ENCODE results near the gene LGR6.

LGR6 gene

DNA sequence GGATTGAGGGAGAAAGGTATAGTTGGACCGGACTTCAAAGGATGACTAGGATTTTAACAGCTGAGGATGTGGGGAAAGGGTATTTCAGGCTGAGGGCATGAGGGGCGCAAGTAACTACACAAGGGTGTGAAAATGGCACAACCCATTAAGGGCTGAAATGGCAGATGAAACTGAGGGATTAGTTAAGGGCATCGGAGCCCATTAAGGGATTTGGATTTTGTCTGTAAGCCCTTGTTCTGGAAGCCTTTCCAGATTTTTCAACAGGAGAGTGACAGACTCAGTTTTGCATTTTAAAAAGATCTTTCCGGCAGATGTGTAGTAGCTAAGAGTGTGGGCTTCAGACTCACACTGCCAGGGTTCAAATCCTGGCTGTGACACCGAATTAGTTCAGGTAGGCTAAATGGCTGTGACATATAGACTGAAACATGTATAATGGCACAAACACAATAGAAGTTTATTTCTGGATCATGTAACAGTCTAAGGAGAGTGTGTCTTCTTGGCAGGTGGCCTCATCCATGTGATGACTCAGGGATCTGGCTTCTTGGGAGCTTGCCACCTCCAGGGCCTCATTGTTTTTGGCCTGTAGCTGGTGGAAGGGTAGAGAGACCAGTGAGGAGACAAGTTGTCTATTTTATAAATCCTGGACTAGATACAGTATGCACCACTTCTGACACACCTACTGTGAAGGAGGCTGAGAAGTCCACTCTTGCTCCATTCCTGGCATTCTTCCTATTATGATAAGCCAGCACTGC lies 98.5 kb downstream of the LGR6 start:
- peak; percentile 85 for DNase-seq (ENCODE audit: low spot score)

DNA sequence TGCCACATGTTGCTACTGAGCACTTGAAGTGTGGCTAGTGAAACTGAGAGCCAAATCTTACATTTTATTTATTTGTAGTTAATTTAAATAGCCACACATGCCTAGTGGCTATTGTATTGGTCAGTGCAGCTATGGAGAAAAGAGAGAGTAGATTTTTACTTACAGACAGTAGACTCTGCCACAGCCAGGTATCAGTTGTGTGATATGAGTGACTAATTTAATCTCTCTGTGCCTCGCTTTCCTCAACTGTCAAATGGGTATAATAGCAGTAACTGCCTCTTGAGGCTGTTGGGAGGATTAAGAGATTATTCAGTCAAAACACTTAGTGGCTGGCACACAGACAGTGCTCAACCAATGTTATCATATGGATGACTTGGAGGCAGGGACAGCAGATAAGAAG lies 99.2 kb downstream of the LGR6 start:
- DNase-seq (ENCODE audit: low spot score): no peak

DNA sequence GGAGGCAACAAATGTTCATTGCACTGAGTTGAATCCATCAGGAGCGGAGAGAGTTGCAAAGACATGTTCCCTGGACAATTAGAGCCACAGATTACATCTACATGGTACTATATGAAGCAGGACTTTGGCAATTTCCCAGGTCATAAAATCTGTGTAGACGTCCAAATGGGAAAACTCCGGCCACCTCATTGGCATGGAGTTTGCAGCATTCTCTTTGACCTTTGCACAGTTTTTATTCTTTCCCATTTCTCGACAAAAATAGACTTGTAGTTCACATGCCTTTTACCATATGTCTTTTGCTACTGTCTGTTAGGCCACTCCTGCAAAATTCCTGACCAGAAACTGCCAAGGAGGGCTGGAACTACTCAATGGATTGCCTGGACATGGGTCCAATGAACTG lies 100.0 kb downstream of the LGR6 start:
- DNase-seq (ENCODE audit: low spot score): no peak

DNA sequence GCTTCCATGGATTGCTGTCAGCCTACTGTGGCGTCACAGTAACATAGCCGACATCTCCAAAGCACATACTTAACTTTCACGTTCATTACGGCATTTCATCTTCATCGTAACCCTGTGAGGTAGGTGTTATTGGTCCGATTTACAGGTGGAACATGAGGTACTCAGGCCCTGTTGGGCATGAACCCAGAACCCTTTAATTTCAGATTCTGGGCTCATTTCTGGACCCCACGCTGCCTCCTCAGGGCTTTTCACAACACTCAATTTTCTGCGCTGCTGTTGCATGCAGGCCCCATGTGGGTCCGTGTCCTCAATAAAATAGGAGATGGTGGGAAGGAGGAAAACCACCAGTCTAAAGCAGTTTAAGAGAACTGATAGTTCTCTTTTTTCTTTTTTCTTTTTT lies 108.6 kb downstream of the LGR6 start:
- DNase-seq (ENCODE audit: low spot score): no peak

DNA sequence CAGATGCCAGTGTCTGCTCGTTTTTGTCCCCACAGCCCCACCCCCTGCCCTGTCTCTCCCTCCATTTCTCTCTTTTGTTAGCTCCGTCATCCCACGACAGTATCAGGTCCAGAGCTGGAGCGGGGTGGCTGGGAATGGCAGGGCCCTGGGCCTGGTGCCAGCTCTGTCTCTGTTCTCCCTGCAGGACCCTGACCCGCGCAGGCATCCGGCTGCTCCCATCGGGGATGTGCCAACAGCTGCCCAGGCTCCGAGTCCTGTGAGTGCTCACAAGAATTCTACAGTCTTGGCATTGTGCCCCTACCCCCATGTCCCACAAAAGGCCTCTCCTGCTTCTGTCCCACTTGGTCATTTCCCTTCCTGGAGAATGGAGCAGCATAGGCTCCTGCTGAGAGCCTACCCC lies 110.8 kb downstream of the LGR6 start:
- DNase-seq (ENCODE audit: low spot score): no peak

DNA sequence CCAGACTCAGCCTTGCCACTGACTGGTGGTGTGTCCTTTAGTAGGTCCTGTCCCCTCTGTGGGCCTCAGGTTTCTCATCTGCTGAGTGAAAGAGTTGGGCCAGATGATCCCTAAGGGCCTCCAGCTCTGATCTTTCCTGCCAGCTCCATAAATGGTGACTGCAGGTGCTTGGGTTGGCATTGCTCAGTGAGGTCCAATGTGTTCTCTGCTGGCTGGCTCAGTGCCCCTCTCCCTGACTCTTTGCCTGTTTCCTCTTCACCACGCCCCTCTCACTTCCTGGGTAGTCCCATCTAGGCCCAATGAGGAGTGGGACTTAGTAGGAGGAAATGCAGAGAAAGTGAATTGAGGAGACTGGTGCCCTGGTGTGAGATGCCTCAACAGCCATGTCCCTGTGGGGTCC lies 111.6 kb downstream of the LGR6 start:
- no peak for DNase-seq (ENCODE audit: low spot score)

DNA sequence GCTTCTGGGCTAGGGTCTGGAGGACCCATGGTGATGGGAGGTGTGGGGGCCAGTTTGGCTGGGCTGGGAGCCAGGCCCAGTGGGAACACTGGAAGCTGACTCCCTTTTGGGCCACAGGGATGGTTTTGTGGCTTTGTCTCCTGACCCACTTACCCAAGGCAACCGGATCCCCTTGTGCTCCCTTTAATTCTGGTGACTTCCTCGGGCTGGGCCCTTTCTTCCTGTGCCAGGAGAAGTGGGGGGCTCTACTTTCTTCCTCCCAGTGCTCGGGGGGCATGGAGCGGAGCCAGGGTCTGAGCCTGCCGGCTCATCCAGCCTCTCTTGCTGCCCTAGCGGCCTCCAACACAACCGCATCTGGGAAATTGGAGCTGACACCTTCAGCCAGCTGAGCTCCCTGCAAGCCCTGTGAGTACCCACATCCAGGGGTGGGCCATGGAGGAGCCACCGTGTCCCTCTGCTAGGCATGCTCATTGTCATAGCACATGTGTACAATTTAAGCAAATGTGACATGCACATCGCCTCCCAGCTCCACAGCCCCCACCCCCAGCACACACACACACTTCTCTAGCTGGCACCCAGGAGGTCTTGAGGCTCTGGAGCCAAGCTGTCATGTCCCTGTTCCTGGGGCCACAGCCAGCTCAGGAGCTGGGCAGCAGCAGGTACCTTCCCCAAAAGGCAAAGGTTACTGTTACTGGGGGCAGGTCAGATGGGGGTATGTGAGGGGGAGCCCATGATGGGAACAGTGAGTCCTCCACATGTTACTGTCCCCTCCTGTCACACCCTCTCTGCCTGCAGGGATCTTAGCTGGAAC lies 113.1 kb downstream of the LGR6 start:
- no peak for DNase-seq (ENCODE audit: low spot score)

DNA sequence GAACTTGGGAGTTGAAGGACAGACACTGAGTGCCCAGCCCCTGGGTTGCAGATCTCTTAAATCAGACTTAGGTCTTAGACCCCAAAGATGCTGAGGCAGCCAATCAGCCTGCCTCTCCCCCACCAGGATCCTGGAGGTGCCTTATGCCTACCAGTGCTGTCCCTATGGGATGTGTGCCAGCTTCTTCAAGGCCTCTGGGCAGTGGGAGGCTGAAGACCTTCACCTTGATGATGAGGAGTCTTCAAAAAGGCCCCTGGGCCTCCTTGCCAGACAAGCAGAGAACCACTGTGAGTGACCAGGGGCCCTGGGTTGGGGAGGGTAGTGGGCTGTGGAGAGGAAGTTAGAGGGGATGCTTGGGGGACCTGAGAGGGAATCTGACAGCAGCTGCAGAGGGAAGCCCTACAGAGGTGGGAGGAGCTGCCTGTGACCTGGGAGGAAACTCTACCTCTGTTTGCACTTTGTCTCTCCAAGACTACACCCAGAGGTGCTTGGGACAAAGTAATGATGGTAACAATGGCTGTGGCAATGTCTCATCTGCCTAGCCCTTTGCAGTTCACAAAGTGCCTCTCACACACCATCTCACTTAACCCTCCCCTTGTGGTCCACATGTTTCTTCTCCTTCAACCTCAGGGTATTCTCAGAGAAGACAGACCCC lies 116.6 kb downstream of the LGR6 start:
- no peak for DNase-seq (ENCODE audit: low spot score)

DNA sequence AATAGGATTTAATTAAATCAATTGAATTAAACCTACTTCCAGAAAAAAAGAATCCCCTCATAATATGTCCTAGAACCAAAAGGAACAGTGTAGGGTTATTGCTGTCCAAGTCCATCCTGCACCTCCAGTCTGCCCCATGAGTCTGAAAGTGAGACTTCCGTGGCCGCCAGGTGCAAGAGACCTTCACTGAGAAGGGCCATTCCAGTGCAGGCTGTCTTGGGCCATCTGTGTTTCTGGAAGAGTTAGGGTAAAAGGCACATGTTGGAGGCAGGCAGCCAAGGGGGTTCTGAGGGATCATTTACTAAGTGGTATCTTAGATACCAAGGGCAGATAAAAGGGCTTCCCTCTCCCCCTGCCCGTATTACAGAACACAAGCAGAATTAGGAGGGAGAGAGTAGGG lies 117.1 kb downstream of the LGR6 start:
- DNase-seq (ENCODE audit: low spot score): no peak

DNA sequence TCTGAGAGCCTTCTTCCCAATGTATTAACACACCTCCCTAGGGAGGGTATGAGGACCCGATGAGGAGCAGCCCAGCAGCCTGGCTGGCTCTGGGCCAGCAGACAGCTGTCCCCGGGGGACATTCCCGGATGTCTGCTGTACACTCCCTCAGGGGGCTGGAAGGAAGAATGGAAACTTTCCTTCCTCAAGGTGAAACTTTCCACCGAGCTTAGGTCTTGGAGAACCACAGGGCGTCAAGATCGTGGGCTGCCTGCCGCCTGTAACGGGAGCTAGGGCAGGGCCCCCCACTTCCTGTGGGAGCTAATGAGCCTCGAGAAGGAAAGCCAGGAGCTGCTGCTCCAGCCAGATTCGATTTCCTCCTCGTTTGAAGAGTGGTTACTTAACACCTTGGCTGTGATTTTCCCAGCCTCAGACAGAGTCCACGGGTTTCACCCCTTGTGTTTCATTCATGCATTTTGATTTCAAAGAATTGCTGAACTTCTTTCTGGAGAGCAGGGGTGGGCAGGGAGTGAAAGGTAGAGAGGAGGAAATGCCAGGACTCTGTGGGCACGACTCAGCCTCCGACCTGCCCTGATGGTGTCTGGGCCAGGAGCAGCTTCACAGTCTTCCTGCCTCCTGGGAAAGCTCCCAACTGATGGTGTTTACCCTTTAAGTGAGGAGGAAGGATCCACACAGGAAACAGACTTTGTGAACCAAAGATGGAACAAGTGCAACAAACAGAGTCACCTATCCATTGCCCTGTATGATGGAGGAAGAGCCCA lies 118.5 kb downstream of the LGR6 start:
- no peak for DNase-seq (ENCODE audit: low spot score)

DNA sequence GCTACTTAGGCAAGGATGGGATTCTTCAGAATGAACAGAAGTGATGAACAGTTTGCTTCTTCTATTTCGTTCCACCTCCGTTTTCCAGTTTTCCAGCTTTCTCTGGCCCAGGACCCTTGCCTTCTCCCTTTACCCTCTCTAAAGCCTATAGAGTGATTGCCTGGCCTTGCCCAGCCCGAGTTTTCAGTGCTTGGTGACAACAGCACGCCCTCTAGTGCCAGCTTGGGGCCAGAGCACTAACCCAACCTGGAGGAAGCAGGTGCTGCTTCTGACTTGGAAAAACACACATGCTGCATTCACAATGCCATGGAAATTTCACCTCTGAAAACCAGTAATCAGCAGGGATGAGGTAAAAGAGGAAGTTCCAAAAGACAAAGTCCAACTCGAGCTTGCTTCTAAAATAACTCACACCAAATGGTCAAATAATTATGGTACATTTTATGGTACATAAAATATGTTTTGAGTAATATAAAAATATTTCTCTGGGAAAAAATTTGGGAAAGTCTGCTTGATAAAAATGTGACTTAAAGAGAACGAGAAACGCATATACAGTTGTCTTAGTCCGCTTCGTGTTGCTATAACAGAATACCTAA lies 122.1 kb downstream of the LGR6 start:
- DNase-seq (ENCODE audit: low spot score): peak; percentile 85

DNA sequence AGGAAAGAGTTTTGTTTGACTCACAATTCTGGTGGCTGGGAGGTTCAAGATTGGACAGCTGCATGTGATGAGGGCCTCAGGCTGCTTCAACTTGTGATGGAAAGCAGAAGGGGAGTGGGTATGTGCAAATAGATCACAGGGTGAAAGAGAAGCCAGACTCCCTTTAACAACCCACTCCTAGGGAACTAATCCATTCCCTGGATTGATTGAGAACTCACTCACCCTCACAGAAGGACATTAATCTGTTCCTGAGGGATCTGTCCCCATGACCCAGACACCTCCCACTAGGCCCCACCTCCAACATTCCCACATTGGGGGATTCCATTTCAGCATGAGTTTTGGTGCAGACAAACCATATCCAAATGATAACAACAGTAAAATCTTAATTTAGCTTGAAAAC lies 122.6 kb downstream of the LGR6 start:
- DNase-seq (ENCODE audit: low spot score): no peak

DNA sequence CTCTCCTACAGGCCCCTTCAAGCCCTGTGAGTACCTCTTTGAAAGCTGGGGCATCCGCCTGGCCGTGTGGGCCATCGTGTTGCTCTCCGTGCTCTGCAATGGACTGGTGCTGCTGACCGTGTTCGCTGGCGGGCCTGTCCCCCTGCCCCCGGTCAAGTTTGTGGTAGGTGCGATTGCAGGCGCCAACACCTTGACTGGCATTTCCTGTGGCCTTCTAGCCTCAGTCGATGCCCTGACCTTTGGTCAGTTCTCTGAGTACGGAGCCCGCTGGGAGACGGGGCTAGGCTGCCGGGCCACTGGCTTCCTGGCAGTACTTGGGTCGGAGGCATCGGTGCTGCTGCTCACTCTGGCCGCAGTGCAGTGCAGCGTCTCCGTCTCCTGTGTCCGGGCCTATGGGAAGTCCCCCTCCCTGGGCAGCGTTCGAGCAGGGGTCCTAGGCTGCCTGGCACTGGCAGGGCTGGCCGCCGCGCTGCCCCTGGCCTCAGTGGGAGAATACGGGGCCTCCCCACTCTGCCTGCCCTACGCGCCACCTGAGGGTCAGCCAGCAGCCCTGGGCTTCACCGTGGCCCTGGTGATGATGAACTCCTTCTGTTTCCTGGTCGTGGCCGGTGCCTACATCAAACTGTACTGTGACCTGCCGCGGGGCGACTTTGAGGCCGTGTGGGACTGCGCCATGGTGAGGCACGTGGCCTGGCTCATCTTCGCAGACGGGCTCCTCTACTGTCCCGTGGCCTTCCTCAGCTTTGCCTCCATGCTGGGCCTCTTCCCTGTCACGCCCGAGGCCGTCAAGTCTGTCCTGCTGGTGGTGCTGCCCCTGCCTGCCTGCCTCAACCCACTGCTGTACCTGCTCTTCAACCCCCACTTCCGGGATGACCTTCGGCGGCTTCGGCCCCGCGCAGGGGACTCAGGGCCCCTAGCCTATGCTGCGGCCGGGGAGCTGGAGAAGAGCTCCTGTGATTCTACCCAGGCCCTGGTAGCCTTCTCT lies 124.6 kb downstream of the LGR6 start:
- no peak for DNase-seq (ENCODE audit: low spot score)

DNA sequence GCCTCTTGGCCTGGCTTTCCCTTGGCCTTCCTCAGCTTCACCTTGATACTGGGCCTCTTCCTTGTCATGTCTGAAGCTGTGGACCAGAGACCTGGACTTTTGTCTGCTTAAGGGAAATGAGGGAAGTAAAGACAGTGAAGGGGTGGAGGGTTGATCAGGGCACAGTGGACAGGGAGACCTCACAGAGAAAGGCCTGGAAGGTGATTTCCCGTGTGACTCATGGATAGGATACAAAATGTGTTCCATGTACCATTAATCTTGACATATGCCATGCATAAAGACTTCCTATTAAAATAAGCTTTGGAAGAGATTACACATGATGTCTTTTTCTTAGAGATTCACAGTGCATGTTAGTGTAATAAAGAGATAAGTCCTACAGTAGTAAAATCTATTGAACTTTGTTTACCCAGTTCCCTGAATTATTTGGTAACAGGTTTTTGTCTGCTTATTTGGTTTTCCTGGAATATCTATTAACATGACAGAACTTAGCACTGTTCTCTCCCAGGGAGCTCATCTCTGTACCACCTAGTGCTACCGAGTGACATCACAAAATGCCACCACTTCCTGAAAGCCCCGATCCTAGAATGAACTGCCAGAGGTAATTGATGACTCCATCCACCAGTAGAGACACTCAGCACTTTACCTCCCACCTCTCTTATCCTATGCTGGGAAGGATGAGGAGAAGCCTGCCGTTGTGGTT lies 125.9 kb downstream of the LGR6 start:
- DNase-seq (ENCODE audit: low spot score): no peak

DNA sequence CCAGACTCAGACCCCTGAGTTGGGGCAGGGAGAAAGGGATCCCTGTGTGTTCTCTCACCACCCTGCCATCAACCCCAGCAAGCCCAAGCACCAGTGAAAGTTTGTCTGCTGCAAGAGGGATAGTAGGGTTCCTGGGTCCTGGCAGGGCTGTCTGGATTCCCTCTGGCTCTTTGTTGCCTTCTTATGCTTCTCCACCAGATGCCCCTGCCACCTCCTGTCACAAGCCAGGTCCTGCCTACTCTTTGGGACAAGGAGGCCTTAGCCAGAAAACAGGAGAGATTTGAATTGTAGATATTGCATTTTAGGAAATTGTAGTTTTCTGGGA lies 126.4 kb downstream of the LGR6 start:
- DNase-seq (ENCODE audit: low spot score): no peak

DNA sequence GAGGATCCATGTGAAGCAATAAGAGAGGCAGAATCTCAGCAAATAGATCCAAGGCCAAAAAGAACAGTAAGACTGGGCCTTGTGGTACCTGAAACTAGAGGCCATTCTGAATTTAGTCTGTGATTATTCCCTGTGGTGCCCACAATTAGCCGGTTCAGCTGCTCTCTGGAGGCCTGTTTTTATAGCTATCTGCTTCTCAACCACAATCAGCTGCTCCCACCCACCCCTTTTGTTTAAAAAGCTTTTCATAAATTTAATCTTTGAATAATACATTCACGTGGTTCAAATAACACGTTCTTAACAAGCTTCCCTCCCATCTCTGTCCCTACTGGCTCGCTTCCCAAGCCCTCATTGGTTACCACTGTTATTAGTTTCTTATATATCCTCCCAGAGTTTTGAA lies 130.1 kb downstream of the LGR6 start:
- DNase-seq (ENCODE audit: low spot score): no peak

DNA sequence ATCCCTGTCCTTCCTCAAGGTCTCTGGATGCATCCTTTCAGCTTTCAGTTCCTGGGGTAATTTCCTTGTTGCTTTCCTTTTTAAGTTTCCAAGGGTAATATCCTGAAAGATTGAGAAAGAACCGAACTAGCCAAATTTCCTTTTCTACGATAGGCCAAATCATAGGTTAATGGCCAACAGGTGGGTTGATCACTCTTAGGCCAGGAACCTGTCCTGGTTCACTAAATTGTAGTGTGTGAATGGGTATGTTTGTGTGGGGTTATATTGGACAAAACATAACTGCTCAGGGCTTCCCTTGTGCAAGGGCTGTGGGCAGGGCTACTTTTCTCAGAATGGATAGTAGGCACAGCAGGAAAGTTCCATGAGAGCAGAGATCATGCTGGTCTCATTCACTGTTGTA lies 131.0 kb downstream of the LGR6 start:
- no peak for DNase-seq (ENCODE audit: low spot score)

DNA sequence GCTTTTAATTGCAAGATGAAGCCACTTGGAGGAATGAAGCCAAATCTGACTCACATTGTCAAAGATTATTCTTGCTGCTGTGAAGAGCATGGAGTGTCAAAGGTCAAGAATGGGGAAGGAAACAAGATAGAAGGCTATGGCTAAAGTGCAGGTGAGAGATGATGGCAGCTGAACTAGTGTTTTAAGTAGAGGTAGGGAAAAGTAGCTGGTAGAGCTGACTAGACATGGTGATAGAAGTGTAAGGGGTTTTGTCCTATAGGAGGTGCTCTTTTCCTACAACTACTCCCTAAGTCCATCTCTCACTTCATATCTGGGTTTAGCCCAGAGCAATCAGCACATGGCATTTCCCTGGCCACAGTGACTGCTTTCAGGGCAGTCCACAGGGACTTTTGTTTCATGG lies 136.3 kb downstream of the LGR6 start:
- no peak for DNase-seq (ENCODE audit: low spot score)

DNA sequence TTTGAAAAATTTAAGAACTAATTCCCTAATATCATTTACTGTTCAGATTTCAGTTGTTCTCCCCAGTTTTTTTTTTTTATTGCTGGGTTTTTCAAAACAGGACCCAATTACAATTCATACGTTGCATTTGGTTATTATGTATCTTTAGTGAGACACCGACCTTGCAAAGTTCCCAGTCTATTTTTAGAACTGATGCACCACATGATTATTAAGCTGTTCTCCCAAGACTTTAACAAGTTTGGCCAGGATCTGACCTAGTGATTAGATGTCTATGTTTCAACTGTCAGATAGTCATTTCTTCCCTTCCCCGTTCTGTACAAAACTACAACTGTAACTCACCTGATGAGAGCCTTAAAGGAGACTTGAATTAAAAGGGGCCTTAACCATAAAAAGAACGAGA lies 140.3 kb downstream of the LGR6 start:
- no peak for DNase-seq (ENCODE audit: low spot score)

DNA sequence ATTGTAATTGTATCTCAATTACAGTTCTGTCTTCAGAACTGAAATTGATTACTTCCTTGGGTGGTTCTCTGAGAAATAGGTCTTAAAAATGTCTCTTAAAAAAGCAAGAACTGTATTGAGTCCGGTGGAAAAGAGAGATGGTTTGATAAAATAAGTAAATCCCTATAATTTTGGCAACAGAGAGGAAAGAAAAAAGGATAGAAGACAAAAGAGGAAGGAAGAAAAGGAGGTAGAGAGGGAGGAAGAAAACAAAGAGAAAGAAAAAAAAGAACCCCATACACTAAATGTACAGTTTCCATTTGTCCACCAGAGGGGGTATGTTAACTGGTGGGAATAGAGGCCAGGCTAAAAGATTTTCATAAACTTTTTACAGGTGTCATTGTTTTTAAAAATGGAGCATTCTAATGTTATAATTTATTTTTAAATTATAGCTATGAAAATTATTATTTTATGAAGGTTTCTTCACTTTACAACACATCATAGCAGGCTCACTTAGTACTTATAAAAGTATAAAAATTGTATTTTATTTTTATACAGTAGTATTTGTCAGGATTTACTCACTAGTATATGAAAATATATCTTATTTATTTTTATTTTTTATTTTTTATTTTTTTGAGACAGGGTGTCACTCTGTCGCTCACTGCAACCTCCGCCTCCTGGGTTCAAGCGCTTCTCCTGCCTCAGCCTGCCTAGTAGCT lies 150.2 kb downstream of the LGR6 start:
- no peak for DNase-seq (ENCODE audit: low spot score)
